Mesendoderm (in vitro differentiated cells): Measurements from ENCODE around the gene PBX1.

Experiments used
- DNase-seq: peaks from one replicate; pipeline ENCODE4 v3.0.0; 2013
- H2AK5ac ChIP-seq: 2 replicates; pipeline ENCODE4 v1.6.1; 2013; ENCODE audit warnings: low read length, inconsistent platforms
- H2BK120ac ChIP-seq: 2 replicates; pipeline ENCODE4 v1.6.1; 2013; ENCODE audit warnings: low read depth, mild to moderate bottlenecking, low read length, moderate library complexity, mixed read lengths
- H2BK15ac ChIP-seq: replicated peaks from 2 replicates; pipeline ENCODE4 v1.6.1; 2013; ENCODE audit warnings: low read depth, mild to moderate bottlenecking, moderate library complexity
- H2BK5ac ChIP-seq: 2 replicates; pipeline ENCODE4 v1.6.1; 2013; ENCODE audit warnings: low read length, inconsistent platforms
- H3K18ac ChIP-seq: 2 replicates; pipeline ENCODE4 v1.6.1; 2013; ENCODE audit warnings: mild to moderate bottlenecking, low read length, mixed read lengths
- H3K23ac ChIP-seq: one replicate; pipeline ENCODE4 v1.6.1; 2013; ENCODE audit warnings: low read length
- H3K27ac ChIP-seq: 2 replicates; pipeline ENCODE4 v1.5.1; 2013; ENCODE audit warnings: low read depth, mild to moderate bottlenecking, inconsistent platforms, low read length, moderate library complexity
- H3K27me3 ChIP-seq: 2 replicates; pipeline ENCODE4 v1.6.1; 2013; ENCODE audit warnings: low read length, control low read depth, mild to moderate bottlenecking, inconsistent platforms; ENCODE audit not compliant: insufficient read depth, poor library complexity
- H3K36me3 ChIP-seq: 2 replicates; pipeline ENCODE4 v1.6.1; 2013; ENCODE audit warnings: low read length, inconsistent platforms; ENCODE audit not compliant: control insufficient read depth, insufficient read depth
- H3K4ac ChIP-seq: one replicate; pipeline ENCODE4 v1.6.1; 2013; ENCODE audit warnings: low read depth, mild to moderate bottlenecking, low read length, moderate library complexity
- H3K4me1 ChIP-seq: 2 replicates; pipeline ENCODE4 v1.6.1; 2013; ENCODE audit warnings: low read depth, low read length, inconsistent platforms; ENCODE audit not compliant: control insufficient read depth
- H3K4me2 ChIP-seq: 2 replicates; pipeline ENCODE4 v1.6.1; 2013; ENCODE audit warnings: low read length
- H3K4me3 ChIP-seq: 2 replicates; pipeline ENCODE4 v1.5.1; 2013; ENCODE audit warnings: mild to moderate bottlenecking, low read length
- H3K56ac ChIP-seq: one replicate; pipeline ENCODE4 v1.6.1; 2013; ENCODE audit warnings: low read length
- H3K79me1 ChIP-seq: 2 replicates; pipeline ENCODE4 v1.6.1; 2013; ENCODE audit warnings: low read length, inconsistent platforms
- H3K79me2 ChIP-seq: 2 replicates; pipeline ENCODE4 v1.6.1; 2013; ENCODE audit warnings: mild to moderate bottlenecking, low read length; ENCODE audit not compliant: control insufficient read depth, insufficient read depth
- H3K9ac ChIP-seq: 2 replicates; pipeline ENCODE4 v1.6.1; 2013; ENCODE audit warnings: low read length, inconsistent platforms
- H4K5ac ChIP-seq: one replicate; pipeline ENCODE4 v1.6.1; 2013; ENCODE audit warnings: low read length
- H4K8ac ChIP-seq: one replicate; pipeline ENCODE4 v1.6.1; 2013; ENCODE audit warnings: low read depth, mild to moderate bottlenecking, control low read depth, low read length, moderate library complexity
- WGBS: extraction: QIAGEN DNeasy Blood & Tissue Kit; methylation state at CpG from one replicate; pipeline ENCODE4 v1.1.7; 2013; ENCODE audit warnings: low lambda C conversion rate, missing lambda C conversion rate; ENCODE audit not compliant: insufficient coverage; ENCODE audit errors: extremely low coverage; 5-methylcytosine and 5-hydroxymethylcytosine counted together

The PBX1 gene

DNA sequence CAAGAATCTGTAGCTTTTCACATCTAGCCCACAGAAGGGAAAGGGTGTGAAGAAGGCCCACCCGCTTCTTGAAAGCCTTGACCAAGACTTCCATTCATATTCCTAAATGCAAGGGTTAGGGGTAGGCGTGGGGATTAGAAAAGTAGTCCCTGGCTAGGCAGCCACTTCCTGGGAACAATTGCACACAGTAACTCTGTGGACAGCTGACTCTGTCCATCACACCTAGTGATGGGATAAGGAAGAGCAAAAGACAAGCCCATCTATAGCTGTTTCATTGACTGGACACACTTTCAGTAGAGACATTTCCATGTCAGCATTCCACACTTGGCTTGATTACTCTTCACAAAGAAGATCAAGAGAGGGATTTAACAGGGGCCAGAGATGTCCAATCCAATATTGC, 294.2 kb downstream of the PBX1 start:
- DNase-seq, result no peak
- no peaks in the 10 kb centered on the region for H3K36me3 ChIP-seq
- H3K23ac ChIP-seq, result no peak overlapping the region
- H3K56ac ChIP-seq, result no peak overlapping the region
- no peak overlapping the region for H2BK15ac ChIP-seq
- H2BK120ac ChIP-seq, result no peak overlapping the region
- H3K4me2 ChIP-seq, result no peak overlapping the region
- H3K4me1 ChIP-seq, result peaks cover 15% of the 10 kb centered on the region
- H3K9ac ChIP-seq, result no peak overlapping the region
- no peak overlapping the region for H3K4me3 ChIP-seq
- no peaks in the 10 kb centered on the region for H3K27me3 ChIP-seq
- no peak overlapping the region for H3K27ac ChIP-seq
- H4K8ac ChIP-seq, result no peak overlapping the region
- no peaks in the 10 kb centered on the region for H3K79me1 ChIP-seq
- no peak overlapping the region for H3K18ac ChIP-seq
- H3K4ac ChIP-seq, result no peak overlapping the region
- H2BK5ac ChIP-seq, result no peak overlapping the region
- WGBS, result no CpG with 5 or more reads among the region's 2 CpGs
- no peaks in the 10 kb centered on the region for H3K79me2 ChIP-seq
- H4K5ac ChIP-seq, result no peak overlapping the region
- no peak overlapping the region for H2AK5ac ChIP-seq

DNA sequence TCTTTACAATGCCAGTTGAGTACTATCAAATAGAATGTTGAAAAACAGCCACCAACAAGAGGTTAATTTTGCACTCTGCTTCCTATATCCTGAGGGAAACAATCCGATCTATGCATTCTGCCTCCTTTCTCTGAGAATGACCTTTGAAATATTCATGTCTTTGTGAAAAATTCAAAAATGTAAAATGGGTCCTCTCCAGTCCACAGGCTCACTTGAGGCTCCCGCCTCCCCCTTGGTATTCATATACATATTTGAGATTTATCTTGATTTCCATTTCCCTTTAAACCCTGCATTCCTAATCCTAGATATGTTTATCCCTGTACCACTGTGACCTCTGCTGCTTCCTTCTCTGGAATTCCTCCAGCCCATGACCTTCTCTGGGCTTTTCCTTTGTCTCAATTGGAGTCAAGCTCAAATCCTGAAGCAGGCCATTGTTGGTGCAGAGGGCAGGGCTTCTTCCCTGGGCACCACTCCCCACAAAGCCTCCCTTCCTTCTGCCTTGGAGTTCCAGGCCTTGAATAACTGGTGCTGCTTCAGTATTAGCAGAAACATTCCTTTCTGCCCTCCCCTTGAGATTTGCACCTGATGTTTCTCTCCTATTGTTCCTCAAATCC, 296.8 kb downstream of the PBX1 start:
- no peaks in the 10 kb centered on the region for H3K36me3 ChIP-seq
- H3K18ac ChIP-seq, result peak overlapping the region; percentile 83
- H3K27ac ChIP-seq, result no peak overlapping the region
- H2BK5ac ChIP-seq, result no peak overlapping the region
- no peak overlapping the region for H2BK120ac ChIP-seq
- no peak overlapping the region for H2AK5ac ChIP-seq
- H3K27me3 ChIP-seq, result no peaks in the 10 kb centered on the region
- H3K4me2 ChIP-seq, result no peak overlapping the region
- no CpG with 5 or more reads among the region's 2 CpGs for WGBS
- no peak overlapping the region for H4K8ac ChIP-seq
- peak; percentile 60 for DNase-seq
- H3K56ac ChIP-seq, result no peak overlapping the region
- no peak overlapping the region for H3K4me3 ChIP-seq
- H3K79me1 ChIP-seq, result no peaks in the 10 kb centered on the region
- peak overlapping the region; percentile 71 for H3K4ac ChIP-seq
- peak overlapping the region; percentile 16 for H4K5ac ChIP-seq
- H3K79me2 ChIP-seq, result no peaks in the 10 kb centered on the region
- H3K4me1 ChIP-seq, result peaks cover 17% of the 10 kb centered on the region
- H2BK15ac ChIP-seq, result no peak overlapping the region
- no peak overlapping the region for H3K9ac ChIP-seq
- no peak overlapping the region for H3K23ac ChIP-seq

DNA sequence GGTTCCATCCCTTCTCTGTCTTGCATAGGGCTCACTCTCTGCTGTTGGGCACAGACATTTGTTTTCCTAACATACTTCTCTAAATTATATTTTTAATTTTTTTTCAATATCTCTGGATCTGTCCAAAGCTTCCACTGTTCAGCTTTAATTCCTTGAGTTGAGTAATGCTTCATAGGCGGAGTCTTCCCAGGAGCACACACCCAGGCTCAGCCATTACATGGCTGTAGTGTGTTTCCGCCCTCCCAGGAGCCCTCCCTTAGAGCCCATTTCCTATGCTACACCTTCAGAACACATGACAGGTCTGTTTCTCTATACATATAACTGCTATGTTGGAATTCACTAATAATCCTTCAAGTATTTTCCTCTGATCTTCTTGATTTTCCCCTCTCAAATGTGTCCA, 297.4 kb downstream of the PBX1 start:
- Histone ChIP-seq H3K79me2 (no peaks in the 10 kb centered on the region), H3K27ac (no peak overlapping the region), H3K4me2 (no peak overlapping the region), H3K4ac (no peak overlapping the region), H3K9ac (no peak overlapping the region), H3K79me1 (no peaks in the 10 kb centered on the region), H3K27me3 (no peaks in the 10 kb centered on the region), H4K8ac (no peak overlapping the region), H4K5ac (no peak overlapping the region), H2BK120ac (peak overlapping the region; percentile 61), H3K18ac (no peak overlapping the region), H3K56ac (no peak overlapping the region), H2BK5ac (no peak overlapping the region), H3K23ac (no peak overlapping the region), H2BK15ac (peak overlapping the region; percentile 59), H2AK5ac (peak overlapping the region; percentile 81), H3K4me1 (peaks cover 17% of the 10 kb centered on the region), H3K4me3 (no peak overlapping the region), H3K36me3 (no peaks in the 10 kb centered on the region)
- WGBS, result no CpG with 5 or more reads among the region's 2 CpGs
- no peak for DNase-seq

DNA sequence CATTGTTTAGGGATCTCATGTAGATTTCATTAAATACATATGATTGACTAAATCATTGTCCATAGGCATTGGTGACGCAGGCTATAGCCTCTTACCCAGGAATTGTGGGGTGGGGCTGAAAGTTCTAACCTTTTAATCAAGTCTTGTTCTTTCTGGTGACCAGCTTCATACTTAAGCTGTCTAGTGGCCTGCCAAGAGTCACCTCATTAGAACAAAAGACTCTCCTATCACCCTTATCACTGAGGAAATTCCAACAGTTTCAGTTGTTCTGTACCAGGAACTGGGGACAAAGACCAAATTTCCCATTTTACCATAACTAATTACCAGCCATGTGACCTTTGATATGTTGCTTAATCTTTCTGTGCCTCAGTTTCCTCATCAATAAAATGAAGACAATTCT, 298.5 kb downstream of the PBX1 start:
- no peak overlapping the region for H3K4me3 ChIP-seq
- no peaks in the 10 kb centered on the region for H3K79me1 ChIP-seq
- no peak overlapping the region for H3K56ac ChIP-seq
- no peaks in the 10 kb centered on the region for H3K27me3 ChIP-seq
- H3K36me3 ChIP-seq, result no peaks in the 10 kb centered on the region
- H2AK5ac ChIP-seq, result peak overlapping the region; percentile 81
- no peak overlapping the region for H3K9ac ChIP-seq
- H2BK5ac ChIP-seq, result peak overlapping the region; percentile 58
- peak overlapping the region; percentile 8 for H3K18ac ChIP-seq
- WGBS, result no CpG with 5 or more reads among the region's 1 CpG
- no peaks in the 10 kb centered on the region for H3K79me2 ChIP-seq
- no peak overlapping the region for H3K27ac ChIP-seq
- no peak overlapping the region for H4K8ac ChIP-seq
- no peak overlapping the region for H3K23ac ChIP-seq
- H3K4me1 ChIP-seq, result peaks cover 18% of the 10 kb centered on the region
- DNase-seq, result peak; percentile 54
- no peak overlapping the region for H3K4ac ChIP-seq
- no peak overlapping the region for H4K5ac ChIP-seq
- peak overlapping the region; percentile 61 for H2BK120ac ChIP-seq
- no peak overlapping the region for H2BK15ac ChIP-seq
- H3K4me2 ChIP-seq, result no peak overlapping the region

DNA sequence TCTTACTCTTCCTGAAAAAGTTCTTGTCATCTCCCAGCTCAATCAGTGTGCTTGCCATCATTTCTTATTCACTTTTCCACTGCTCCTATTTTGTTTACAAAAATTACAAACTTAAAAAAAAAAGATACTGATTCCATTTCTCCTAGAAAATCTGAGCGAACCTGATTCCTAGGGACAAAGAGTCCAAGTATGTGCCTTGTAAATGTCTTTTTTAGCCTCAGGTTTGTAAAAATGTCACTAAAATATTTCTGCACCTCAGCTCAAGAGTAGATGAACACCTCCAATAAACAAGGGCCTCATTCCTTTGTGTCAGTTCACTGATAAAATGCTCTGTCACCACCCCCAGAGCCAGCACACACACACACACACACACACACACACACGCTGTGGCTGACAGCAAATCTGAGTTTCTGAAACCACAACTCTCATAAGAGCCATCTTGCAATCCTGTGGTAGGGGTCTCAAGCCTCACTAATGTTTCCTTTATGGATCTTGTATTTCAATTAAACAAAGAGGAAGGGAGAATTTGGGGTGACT, 299.2 kb downstream of the PBX1 start:
- Histone ChIP-seq H2BK120ac (no peak overlapping the region), H3K79me2 (no peaks in the 10 kb centered on the region), H3K4me1 (peaks cover 22% of the 10 kb centered on the region), H2BK15ac (no peak overlapping the region), H3K4ac (no peak overlapping the region), H2AK5ac (no peak overlapping the region), H3K4me3 (no peak overlapping the region), H3K9ac (no peak overlapping the region), H4K8ac (no peak overlapping the region), H3K4me2 (no peak overlapping the region), H3K18ac (peak overlapping the region; percentile 56), H3K23ac (no peak overlapping the region), H3K56ac (no peak overlapping the region), H3K79me1 (no peaks in the 10 kb centered on the region), H3K27me3 (no peaks in the 10 kb centered on the region), H3K36me3 (no peaks in the 10 kb centered on the region), H4K5ac (no peak overlapping the region), H2BK5ac (no peak overlapping the region), H3K27ac (no peak overlapping the region)
- no CpG with 5 or more reads among the region's 2 CpGs for WGBS
- DNase-seq, result peak; percentile 53

DNA sequence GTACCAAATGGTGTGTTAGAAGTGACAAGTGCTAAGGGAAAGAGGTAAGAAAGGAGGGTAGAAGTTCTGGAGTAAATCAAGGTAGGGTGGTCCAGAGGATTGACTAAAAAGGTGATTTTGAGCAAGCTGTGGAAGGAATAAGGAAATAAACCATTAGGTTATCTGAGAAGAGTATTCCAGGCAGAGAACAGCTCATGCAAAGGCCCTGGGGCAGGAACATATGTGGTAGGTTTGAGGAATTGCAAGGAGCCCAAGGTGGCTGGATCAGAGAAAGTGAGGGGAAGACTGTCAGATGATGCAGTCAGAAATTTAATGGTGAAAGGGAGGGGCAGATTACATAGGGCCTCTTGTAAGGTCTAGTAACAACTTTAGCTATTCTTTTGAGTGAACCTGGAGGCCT, 302.6 kb downstream of the PBX1 start:
- Histone ChIP-seq H3K79me1 (no peaks in the 10 kb centered on the region), H3K56ac (no peak overlapping the region)

More for the DNA sequence above, 302.6 kb downstream of the PBX1 start:
- H3K4me2 ChIP-seq, result no peak overlapping the region
- H3K18ac ChIP-seq, result no peak overlapping the region
- H3K23ac ChIP-seq, result no peak overlapping the region
- no peak overlapping the region for H3K4ac ChIP-seq
- no peak overlapping the region for H2BK120ac ChIP-seq
- H3K36me3 ChIP-seq, result no peaks in the 10 kb centered on the region
- no peak overlapping the region for H2BK15ac ChIP-seq
- peaks cover 17% of the 10 kb centered on the region for H3K4me1 ChIP-seq
- H4K8ac ChIP-seq, result no peak overlapping the region
- H2BK5ac ChIP-seq, result no peak overlapping the region
- H4K5ac ChIP-seq, result no peak overlapping the region
- no peak overlapping the region for H3K27ac ChIP-seq
- no peak overlapping the region for H3K9ac ChIP-seq
- no peak overlapping the region for H2AK5ac ChIP-seq
- no peak for DNase-seq
- no peak overlapping the region for H3K4me3 ChIP-seq
- H3K79me2 ChIP-seq, result no peaks in the 10 kb centered on the region
- H3K27me3 ChIP-seq, result no peaks in the 10 kb centered on the region
